HG02981 (cell line): ENCODE measurements around the gene EPB41L1.

ENCODE experiments used
- ATAC-seq: cut with Tn5 transposase; IDR thresholded peaks from one replicate; pipeline ENCODE4 v1.9.1; 2021; ENCODE audit warnings: mild to moderate bottlenecking, moderate library complexity; ENCODE audit not compliant: unreplicated experiment

EPB41L1 gene

DNA sequence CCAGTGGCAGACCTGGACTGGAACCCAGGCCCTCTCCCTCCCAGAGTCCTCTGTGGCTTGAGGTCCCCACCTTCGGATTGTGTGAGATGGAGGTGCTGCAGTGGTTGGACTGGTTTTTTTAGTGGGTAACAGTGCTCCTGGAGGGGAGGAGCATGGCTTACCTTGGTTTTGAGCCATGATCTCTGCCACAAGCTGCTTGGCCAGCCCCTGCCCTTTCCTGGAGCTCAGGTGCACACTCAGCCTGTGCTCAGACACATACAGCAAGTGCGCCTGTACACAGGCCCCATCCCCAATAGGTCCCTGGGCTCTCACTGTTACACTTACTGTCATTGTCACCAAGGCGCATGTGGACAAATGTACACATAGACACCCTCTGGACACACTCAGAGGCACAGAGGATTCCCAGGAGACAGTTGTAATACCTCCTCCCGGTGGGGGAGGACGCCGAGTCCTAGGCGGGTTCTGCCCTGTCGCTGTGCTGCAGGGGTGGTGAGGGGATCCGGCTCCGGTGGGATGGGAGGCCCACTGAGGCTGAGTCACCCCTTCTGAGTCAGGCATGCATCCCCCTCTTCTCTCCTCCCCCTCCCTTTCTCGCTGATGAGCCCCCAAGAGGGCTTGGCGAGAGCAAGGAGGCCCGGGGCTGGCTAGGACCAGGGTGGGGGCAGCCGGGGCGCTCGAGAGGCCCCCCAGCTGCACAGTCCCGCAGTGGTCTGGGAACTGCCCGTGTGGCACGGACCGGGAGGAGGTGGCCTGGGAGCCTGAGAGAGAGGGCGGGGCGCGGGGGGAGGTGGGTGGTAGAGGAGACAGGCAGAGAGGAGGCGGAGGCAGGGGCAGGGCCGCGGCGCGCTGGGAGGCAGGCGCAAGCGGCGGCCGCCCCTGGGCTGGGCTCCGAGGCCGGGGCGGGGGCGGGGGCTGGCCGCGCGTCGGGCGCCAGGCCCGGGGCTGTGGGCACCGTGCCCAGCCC, 522 bp upstream of the EPB41L1 start:
- ATAC-seq = no peak

DNA sequence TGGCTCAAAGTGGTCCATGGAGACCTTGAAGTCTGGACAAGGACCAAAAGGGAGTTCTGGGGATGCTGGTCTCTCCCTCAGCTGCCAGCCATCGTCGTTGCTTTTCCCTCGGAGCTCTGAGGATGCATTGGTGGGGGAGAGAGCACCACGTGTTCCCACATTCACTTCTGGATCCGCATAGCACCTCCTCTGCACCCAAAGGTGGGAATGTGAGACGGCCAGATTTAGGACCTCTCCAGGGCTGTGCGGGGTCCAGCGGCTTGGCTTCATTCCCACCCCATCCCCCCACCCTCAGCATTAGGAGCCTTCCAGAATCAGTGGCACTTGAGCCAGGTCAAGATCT, 1.1 kb downstream of the EPB41L1 start:
- ATAC-seq = no peak

DNA sequence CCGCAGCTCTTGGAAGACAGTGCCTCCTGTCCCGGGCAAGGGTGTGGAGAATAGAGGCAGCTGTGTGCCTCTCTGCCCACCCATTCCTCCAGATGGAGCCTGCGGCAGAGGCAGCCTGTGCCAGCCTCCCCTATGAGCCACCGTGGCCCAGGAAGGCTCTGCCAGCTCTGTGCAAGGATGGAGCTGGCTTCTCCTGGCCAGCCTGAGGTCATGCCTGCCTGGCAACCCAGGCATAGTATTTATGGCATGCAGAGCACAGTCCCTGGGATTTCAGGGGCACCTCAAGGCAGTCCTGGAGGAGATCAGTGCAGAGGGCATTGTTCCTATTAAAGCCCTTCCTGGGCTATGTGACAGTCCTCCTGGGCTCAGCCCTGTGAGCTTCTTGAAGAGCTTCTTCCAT, 1.5 kb downstream of the EPB41L1 start:
- no peak for ATAC-seq

DNA sequence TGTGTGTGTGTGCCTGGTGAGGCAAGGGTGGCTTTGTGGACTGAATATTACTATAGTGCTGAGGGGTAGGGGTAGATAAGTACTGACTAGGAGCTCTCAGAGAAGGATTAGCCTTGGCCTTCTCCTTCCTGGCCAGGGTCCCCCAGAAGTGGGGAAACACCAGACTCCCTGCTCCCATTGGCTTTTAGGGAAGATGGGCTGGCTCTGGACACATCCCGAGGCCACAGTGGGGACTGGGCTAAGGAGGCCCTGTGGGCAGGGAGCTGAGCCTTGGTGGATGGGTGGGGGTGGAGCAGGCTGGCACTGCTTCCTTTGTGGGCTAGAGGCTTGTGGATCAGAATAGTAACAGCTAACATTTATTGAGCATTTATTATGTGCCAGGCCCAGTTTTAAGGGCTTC, 3.1 kb downstream of the EPB41L1 start:
- ATAC-seq = no peak

DNA sequence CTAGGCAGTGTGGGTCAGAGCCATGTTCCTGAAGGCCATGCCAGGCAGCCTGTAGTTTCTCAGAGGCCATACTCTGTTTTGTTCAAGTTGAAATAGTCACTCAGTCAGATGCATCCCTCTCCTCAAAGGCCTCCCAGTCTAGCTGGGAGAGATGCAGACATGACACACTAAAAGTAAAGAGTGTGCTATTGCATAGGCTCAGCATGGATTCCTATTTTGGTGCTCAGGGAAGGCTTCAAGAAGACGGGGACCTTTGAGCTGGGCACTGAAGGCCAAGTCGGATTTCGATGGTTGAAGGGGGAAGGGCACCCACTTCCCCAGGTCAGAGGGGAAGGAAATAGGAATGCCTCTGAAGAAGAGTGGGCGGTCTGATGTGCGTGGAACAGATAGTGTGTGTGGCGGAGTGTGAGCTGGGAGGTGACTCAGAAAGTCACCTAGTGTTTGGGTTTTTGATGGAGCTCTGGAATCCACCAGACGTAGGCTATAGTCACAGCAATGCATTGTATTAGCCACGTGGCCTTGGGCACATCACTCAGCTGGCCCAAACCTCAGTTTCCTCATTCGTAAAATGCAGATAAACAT, 3.7 kb downstream of the EPB41L1 start:
- ATAC-seq = no peak

DNA sequence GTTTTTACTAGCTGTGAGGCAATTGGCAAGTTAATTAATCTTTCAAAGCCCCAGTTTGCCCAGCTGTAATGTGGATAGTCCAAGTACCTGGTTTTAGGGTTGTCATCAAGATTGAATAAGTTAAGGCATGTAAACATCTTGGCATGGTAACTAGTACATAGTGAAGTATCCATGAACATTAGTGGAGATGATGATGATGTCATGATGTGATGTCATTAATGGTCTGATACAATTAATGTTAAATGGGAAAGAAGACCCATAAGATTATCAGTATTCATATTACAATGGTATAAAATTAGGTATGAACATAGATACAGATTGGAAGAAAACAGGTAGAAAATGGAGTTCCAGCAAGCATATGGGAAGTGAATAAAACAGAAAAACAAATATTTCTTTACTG, 5.3 kb downstream of the EPB41L1 start:
- ATAC-seq = no peak

DNA sequence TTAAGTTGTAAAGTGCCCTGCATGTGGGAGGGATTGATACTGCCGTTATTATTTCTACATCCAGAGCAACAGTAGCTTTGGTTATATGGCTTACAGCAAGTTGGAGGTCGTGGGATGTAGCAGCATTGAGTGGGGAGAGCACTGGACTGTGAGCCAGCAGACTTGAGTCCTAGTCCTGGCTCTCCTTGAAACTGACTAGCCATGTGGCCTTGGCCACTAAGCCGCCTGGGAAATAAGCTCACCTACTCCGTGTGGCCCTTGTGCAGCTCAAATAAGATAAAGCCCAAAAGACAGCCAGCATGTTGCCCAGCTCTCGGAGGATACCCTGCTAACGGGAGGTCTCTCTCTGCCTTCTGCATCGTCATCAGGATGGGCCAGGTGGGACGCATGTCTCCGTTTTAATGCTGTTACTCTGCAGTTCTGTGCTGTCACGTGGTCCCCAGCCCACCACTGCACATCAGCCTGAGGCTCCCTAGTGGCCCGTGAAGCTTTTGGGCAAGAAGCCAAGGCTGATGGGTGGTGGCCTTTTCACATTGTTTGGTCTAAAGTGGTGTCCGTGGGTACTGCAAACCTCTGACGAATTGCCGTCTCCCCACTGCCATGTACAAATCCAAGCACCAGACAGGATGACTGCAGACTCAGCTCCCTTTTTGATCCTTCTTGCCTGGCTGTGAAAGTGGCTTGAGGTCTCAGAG, 7.9 kb downstream of the EPB41L1 start:
- no peak for ATAC-seq

DNA sequence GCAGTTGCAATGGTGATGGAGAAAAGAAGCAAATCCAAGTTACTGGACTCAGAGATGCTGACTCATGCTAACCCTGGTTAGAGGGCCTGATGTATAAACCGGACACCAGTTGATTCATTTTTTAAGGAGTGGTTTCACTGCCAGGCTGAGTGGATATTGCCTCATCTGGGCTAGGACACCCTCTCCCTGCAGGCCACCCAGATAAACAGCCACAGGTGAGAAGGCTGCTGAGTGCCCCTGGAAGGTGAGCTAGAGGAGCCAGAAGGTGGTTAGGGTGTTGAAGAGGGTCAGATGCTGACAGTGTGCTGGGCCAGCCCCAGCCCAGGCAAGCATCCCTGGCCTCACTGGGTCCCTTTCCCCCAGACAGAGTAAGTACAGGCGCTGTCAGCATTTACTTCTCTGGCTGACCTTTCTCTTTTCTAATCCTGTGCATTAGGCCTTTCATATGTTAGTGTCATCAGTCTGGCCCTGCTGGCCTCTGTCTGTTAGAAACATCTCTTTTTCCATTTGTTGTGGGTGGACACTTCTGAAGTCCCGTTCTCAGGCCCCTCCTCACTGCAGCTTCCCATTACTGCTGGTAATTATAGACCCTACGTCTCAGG, 13.5 kb downstream of the EPB41L1 start:
- ATAC-seq = no peak

DNA sequence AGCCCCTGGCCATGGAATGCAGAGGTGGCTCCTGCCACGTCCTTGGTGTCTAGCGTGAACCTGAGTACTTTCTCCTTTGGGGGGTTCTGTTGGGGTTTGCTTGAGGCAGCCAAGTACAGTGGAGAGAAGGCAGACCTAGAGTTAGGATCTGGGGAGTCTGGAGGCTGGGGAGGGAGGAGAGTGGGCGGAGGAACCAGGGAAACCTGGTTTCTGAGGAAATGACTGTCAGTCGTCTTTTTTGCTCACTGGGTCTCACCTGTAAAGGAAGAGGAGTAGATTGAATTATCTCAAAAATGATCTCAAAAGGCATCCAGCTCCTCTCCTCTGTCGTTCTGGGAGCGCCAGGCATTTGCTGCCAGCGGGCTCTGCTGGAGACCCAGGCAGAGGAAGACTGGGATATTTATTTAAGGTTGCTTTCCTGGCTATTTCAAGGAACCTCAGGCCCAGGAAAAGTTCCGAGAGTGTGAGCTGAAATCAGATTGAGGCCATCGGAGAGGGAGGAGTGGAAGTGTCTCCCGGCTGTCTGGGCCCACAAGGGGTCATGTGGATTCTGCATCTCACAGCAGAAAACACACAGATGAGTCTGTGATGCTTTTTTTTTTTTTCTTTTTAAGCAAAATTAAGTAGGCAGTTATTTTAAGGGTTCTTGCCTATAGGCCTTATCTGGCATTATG, 16.1 kb downstream of the EPB41L1 start:
- no peak for ATAC-seq

DNA sequence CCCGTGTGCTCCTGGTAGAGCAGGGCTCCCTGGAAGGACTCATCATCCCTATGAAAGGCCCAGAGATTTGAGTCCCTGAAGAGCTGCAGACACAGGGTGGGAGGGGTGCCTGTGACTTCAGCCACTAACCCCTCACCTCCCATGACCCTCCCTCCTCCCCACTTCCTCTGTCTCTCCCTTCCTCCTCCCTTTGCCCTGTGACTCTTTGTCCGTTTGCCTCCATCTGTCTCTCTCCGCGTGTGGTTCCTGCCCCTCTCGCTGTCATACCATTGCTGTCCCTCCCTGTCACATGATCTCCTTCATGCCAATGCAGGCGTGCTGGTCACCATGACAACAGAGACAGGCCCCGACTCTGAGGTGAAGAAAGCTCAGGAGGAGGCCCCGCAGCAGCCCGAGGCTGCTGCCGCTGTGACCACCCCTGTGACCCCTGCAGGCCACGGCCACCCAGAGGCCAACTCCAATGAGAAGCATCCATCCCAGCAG, 19.0 kb downstream of the EPB41L1 start:
- no peak for ATAC-seq

DNA sequence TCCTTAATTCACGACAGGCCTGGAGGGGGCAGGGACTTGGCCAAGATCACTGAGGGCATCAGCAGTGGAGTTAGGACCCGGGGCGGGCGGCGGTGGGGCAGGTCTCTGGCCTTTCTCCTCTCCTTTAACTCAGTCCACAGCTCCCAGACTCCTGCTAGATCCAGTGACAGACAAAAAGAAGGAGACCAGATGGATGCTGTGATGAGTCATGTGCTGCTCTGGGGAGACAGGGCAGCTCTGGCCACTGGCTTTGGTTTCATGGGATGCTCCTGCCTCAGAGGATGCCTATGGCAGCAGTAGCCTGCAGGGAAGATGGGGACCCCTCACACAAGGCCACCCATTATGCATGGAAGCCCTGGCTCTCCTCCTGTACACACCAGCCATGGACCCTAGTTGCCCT, 20.5 kb downstream of the EPB41L1 start:
- ATAC-seq = no peak

DNA sequence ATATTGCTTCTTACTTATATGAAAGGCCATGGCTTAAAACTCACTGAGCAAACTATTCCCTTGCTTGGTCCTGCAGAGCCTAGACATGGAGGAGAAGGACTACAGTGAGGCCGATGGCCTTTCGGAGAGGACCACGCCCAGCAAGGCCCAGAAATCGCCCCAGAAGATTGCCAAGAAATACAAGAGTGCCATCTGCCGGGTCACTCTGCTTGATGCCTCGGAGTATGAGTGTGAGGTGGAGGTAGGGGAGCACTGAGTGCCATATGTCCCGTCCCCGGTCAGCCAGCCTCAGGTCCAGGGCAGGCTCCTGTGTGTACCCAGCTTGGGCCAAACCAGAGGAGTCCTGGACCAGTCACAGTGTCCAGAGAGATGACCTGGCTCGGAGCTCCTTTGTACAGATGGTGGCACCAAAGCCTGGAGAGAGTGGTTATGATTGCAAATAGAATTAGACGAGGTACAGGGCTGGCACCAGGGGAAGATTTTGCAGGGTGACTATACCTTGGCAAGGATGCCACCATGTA, 21.0 kb downstream of the EPB41L1 start:
- no peak for ATAC-seq

DNA sequence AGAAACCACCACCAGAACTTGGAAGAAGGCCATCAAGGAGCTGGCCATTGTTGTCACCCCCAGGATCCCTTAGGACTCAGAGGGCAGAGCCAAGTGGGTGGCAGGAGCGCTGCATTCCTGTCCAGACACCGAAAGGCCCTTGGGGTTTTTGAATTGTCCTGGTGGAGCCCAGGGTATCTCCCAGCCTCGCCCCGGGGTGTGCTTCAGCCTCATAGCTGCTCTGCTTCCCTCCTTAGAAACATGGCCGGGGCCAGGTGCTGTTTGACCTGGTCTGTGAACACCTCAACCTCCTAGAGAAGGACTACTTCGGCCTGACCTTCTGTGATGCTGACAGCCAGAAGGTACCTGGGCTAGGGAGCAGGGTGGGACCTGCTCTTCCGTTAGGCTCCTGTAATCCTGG, 23.2 kb downstream of the EPB41L1 start:
- ATAC-seq = no peak

DNA sequence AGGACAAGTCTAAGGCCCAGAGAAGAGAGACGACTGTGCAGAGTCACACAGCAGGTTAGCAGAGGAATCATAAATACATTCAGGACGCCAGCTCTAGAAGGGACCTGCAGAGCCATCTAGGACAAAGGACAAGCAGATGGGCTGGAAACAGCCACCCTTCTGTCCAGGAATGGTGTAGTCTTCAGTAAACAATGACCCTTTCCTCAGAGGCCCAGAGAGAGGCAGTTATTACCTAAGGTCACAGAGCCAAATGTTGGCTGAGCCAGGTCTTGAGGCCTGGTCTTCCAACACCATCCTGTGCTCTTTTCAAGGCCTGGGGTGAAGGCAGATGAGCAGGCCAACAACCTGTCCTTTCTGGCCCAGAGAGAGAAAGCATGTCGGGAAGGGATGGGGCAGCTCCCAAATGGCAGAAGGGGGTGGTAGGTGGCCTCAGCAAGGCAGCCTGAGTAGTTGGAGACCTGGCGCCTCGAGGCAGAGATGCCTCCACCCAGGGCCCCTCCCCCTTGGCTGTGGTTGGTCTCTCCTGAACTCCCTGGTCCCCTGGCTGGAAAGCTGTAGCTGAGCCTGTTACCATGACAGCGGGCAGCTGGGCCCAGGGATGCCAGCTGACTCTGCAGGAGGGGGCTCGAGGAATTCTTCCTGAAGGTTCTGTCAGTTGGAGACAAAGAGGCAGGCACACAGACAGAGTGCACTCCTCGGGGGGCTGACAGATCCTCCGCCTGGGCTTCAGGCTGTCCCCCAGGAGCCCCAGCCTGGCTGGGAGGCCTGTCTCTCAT, 24.8 kb downstream of the EPB41L1 start:
- no peak for ATAC-seq

DNA sequence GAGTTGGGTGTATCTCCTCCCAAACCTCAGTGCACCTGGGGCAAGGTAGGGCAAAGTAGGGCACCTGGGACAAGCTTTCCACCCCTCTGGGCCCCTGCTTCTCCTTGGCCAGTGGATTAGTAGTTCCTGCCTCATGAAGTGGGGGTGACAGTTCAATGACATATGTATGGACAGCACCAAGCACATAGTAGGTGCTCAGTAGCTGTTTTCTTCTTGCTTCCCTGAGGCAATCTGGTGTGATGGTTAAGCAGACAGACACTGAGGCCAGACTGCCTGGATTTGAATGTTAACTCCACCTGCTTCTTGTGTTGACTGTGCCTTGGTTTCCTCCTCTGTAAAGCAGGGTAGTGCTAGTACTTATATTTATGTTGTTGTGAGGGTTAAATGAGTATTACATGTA, 25.8 kb downstream of the EPB41L1 start:
- no peak for ATAC-seq

DNA sequence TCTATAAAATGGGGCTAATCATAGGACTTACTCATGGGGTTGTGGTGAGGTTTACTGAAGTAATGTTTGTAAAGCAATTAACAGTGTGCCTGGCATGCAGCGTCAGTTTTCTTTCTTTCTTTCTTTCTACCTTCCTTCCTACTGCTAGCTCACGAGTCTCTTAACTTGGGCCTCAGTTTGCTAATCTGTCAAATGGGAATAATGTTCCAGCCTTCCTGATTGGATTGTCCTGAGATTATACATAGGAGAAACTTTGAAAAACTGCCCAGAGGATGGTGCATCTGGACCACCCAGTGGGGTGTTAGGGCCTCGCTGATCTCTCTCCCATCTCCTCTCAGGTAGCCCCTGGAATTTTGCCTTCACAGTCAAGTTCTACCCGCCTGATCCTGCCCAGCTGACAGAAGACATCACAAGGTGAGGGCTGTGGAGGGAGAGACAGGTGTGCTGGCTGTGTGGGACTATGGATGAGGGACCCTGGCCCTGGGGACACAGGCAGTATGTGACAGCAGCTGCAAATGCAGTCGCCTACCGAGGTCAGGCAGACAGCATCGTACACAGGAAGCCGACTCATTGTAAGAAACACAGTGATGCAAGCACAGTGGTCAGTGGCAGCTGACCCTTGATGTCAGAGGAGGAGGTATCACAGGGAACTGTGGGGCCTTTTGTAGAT, 27.5 kb downstream of the EPB41L1 start:
- ATAC-seq = no peak

DNA sequence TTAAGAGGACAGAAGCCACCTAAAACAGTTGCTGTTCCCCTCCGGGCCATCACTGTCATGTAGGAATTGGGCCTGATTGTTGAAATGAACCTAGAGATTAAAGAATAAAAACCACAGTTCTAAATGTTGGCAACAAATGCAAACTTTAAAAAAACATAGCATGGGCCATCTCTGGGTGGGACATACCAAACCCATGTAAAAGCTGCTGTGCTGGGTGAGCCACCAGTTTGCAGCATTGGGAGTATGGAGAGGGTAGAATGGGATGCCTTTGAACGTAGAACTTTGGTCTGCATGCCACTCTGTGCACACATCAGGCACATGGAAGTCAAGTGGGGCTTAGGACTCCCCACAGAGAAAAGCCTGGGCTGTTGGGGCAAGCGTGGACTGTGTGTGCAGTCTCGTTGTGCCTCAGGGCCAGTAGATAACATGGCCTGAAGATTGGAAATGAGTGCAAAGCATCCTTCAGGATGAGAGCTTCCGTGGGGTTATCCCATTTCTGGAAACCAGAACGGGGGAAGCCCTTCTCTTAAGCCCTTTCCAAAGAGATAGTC, 28.1 kb downstream of the EPB41L1 start:
- no peak for ATAC-seq

DNA sequence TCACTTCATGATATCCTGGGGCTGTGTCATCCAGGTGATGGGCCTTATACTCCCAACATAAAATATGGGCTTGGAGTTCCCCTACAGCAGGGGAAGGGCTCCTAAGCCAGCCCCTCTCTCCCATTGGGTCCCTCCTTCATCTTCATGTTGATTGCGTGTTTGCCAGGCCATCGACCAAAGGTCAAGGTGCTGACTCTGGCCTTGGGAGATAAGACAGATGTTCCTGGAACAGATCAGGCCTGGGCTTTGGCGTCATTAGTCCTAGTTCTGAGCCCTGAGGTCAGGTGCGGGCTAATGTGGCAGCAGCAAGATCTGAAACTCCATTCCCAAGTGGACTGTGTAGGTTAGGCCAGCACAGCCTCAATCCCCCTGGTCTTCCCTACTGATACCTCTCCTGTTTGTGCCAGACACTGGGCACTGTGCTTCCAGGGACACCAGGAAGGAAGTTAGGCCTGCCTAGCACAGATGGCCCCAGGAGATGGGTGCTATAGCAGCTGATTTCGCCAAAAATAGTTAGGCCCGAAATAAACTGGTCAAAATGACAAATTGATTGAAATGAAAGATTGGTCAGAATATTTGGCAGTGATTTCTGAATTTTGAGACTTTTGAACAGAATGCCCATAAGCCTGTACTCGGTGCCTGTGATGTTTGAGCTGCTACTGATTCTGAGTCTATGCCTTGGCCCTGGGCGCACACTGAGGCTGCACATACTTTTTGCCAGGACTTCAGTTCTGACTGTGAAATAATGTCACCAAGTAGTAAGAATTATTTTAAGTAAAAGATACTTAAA, 28.8 kb downstream of the EPB41L1 start:
- ATAC-seq = no peak
